ENCODE data around the gene SLC15A4. TPM values are rescaled to one million over a fixed set of nuclear protein-coding genes. Genes with fewer than 3 reads are reported as not detected.

The SLC15A4 gene
- polyA plus RNA-seq, 2 of the 4 experiments (the other 2 are of a cell fraction): 21.6 to 40.0 TPM

DNA sequence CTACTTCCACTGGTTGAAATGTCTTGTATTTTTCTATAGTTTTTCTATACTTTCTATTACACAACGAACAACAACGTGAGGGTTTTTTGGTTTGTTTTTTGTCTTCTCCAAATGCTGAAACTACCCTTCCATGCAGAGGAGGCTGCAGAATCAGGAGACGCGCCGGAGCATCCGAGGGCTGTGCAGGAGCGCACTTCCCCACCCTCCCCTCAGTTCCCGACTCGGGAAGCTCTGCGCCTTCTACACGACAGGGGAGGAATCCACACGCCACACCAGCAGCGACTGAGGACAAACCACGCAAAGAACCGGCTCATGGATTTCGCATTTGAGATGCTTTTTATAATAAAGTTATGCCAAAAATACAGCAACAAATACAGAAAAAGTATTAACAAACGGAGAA lies 30.9 kb downstream of the SLC15A4 start:
- TF ChIP-seq RARB (CRISPR knock-in tag; IDR thresholded peaks at IDR 0.05) (no peak), HES2 (IDR thresholded peaks at IDR 0.05) (no peak), PHF8 (IDR thresholded peaks at IDR 0.05; ENCODE audit: borderline replicate concordance, low read depth) (no peak), POLR2AphosphoS2 (conservative IDR thresholded peaks at IDR 0.05; ENCODE audit: low read length) (no peak), FOSL2 (IDR thresholded peaks at IDR 0.05) (no peak), FOSL2 (CRISPR knock-in tag; IDR thresholded peaks at IDR 0.05) (no peak), MAZ (IDR thresholded peaks at IDR 0.05; ENCODE audit: borderline replicate concordance, low read depth, low read length) (no peak), NPAS2 (CRISPR knock-in tag; IDR thresholded peaks at IDR 0.05; ENCODE audit: borderline replicate concordance) (no peak), TP53 (CRISPR knock-in tag; IDR thresholded peaks at IDR 0.05) (no peak), CEBPB (IDR thresholded peaks at IDR 0.05) (no peak), RCOR1 (IDR thresholded peaks at IDR 0.05; ENCODE audit: low read depth, low read length) (no peak)
- TF ChIP-seq, protein P1, sequence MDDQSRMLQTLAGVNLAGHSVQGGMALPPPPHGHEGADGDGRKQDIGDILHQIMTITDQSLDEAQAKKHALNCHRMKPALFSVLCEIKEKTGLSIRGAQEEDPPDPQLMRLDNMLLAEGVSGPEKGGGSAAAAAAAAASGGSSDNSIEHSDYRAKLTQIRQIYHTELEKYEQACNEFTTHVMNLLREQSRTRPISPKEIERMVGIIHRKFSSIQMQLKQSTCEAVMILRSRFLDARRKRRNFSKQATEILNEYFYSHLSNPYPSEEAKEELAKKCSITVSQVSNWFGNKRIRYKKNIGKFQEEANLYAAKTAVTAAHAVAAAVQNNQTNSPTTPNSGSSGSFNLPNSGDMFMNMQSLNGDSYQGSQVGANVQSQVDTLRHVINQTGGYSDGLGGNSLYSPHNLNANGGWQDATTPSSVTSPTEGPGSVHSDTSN (IDR thresholded peaks at IDR 0.05): no peak
- FAIRE-seq (no peak), DNase-seq (ENCODE audit: low read depth in 1 of 2, low spot score in 1 of 2) (no peak), ATAC-seq (no peak)
- H3K4me2 ChIP-seq: no peak overlapping the region
- CTCF ChIA-PET: no interaction called here
- WGBS (ENCODE audit: missing lambda C conversion rate): 96% methylated on average over 17 of the region's 17 CpGs
- no peaks in the 10 kb centered on the region for H3K9me3 ChIP-seq
- H3K4me3 ChIP-seq: no peak overlapping the region
- POLR2A ChIA-PET: no interaction called here
- H3K27ac ChIP-seq: no peak overlapping the region
- no peaks in the 10 kb centered on the region for H3K4me1 ChIP-seq

GRCh38 chr12:128792398-128792797 lies 31.4 kb downstream of the SLC15A4 start:
- no peaks in the 10 kb centered on the region for H3K4me1 ChIP-seq
- FAIRE-seq: no peak
- H3K4me3 ChIP-seq: no peak overlapping the region
- DNase-seq (ENCODE audit: low read depth in 1 of 2, low spot score in 1 of 2): no peak
- ATAC-seq: no peak
- POLR2A ChIA-PET: no interaction called here
- 94% methylated on average over 15 of the region's 15 CpGs for WGBS (ENCODE audit: missing lambda C conversion rate)
- TF ChIP-seq PHF8 (IDR thresholded peaks at IDR 0.05; ENCODE audit: borderline replicate concordance, low read depth): no peak
- no peak for TF ChIP-seq RNF2 (IDR thresholded peaks at IDR 0.05; ENCODE audit: borderline replicate concordance, low read depth)
- TF ChIP-seq HES2 (IDR thresholded peaks at IDR 0.05): no peak
- TF ChIP-seq ZNF302 (CRISPR knock-in tag; IDR thresholded peaks at IDR 0.05): no peak
- no peak for TF ChIP-seq ZSCAN20 (CRISPR knock-in tag; IDR thresholded peaks at IDR 0.05)
- no peak for TF ChIP-seq RCOR1 (IDR thresholded peaks at IDR 0.05; ENCODE audit: low read depth, low read length)
- no peaks in the 10 kb centered on the region for H3K9me3 ChIP-seq
- no peak overlapping the region for H3K27ac ChIP-seq
- no peak overlapping the region for H3K4me2 ChIP-seq
- CTCF ChIA-PET: no interaction called here

- ATAC-seq (no peak), FAIRE-seq (no peak)
Observed at GRCh38 chr12:128791395-128792322, 32.1 kb downstream of the SLC15A4 start.

More at GRCh38 chr12:128791395-128792322, 32.1 kb downstream of the SLC15A4 start:
- no peak for DNase-seq (ENCODE audit: low read depth in 1 of 2, low spot score in 1 of 2)
- Histone ChIP-seq H3K4me3 (no peak overlapping the region), H3K9me3 (no peaks in the 10 kb centered on the region), H3K27ac (no peak overlapping the region), H3K4me1 (no peaks in the 10 kb centered on the region), H3K4me2 (no peak overlapping the region)
- ChIA-PET POLR2A (no interaction called here), CTCF (interaction anchor here (0.8 kb wide), 1 partner anchor 9 kb away, joined by 3 read pairs; no protein-coding TSS in a partner anchor)
- WGBS (ENCODE audit: missing lambda C conversion rate): 91% methylated on average over 23 of the region's 24 CpGs
- TF ChIP-seq RNF2 (IDR thresholded peaks at IDR 0.05; ENCODE audit: borderline replicate concordance, low read depth) (no peak), MAFK (IDR thresholded peaks at IDR 0.05; ENCODE audit: partially characterized antibody) (no peak), BHLHE40 (IDR thresholded peaks at IDR 0.05; ENCODE audit: low read depth, low read length) (no peak), RFX5 (IDR thresholded peaks at IDR 0.05) (no peak), CHD2 (IDR thresholded peaks at IDR 0.05; ENCODE audit: low read length, partially characterized antibody) (no peak), SREBF2 (IDR thresholded peaks at IDR 0.05) (no peak)
